NCI-H1092 treated with DMSO at 0.1 percent for 48 hours (cell line): ENCODE results near the gene KCNH1.

Experiments used
- DNase-seq: peaks from one replicate; lab custom pipeline; 2025; lab: John Stamatoyannopoulos, UW

KCNH1 gene

DNA sequence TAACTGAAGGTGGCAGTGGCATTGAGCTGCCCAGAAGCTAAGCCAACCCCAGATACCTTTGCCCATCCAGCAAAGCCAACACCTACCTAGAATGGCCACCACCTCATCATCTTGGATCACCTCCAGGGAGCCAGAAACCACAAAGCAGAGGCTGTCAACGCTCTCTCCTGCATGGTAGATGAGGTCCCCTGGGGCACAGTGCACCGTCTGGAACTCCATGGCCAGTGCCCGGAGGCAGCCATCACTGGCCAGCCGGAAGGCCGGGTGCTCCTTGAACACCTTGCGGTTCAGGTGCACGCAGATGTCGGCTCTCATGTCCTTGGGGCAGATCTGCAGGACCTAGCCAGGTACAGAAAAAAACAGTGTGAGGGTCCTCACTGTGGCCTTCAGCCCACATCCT is 336.5 kb downstream of the KCNH1 start:
- peak; percentile 9 for DNase-seq

DNA sequence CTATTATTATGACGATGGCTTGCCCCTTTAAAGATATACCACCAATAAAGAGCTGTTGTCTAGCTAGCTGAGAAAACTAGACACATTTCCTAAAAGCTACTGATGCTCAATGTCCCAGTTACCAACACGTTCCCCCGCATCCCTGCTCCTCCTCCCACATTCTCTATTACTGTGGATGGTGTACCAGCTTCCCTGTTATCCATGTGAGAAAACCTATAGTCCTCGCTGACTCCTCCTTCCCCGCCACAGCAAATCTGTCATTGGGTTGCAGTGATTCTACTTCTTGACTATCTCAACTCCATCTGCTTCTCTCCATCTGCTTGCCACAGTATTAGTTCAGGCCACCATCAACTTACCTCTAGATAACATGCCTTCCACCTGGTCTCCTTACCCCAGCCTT is 337.5 kb downstream of the KCNH1 start:
- no peak for DNase-seq

DNA sequence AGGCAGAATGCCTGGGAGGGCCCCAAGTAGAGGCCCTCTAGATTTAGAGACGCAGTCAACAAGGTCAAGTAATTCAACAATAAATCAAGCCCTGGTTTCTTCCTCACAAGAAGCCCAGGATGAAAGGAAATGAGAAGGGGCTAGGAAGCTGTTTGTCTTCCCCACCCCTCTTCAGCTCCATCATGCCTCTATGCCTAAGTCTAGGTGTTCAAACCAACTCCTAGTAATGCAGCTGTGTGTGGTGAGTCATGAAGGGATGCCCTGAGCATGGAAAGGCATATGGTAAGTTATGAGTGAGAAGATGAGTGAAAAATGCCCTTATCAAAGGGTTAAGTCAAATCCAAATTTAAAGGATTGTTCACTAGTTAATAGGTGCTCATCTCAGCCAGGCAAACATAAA is 339.5 kb downstream of the KCNH1 start:
- no peak for DNase-seq

DNA sequence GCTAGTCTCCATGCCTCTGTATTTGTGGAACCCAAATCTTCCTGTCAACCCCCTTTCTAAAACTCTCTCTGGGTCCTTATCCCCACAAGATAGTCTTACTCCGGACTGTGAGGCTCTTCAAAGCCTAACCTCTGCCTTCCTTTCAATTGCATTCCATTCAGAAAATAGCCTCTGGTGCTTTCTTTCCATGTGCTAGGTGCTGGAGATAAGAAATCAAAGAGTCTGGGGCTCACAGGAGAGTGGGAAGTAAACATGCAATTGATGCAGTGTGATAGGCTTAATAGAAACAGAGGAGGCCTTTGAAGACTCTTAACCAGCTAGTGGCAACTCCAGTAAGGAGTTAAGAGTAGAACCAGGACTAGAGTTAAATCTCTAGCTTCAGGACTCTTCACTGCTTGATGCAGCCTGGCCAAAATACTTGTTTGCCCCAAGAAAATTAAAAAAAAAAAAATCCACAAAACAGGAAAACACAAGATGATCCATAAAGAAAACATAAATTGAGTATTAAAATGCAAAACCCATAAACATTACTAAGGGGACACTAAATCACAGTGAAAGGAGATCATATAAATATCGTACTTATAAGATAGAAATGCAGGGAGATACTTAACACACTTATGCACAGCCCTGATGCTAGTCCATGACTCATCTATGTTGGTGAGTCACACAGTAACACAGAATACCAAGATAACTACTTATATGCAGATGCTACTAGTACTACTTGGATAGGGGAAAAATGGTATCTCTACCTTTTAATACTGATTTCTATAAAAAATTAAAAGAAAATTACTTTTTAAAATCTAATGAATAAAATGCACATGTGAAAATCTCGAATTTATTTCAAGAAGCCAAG is 341.5 kb downstream of the KCNH1 start:
- no peak for DNase-seq

DNA sequence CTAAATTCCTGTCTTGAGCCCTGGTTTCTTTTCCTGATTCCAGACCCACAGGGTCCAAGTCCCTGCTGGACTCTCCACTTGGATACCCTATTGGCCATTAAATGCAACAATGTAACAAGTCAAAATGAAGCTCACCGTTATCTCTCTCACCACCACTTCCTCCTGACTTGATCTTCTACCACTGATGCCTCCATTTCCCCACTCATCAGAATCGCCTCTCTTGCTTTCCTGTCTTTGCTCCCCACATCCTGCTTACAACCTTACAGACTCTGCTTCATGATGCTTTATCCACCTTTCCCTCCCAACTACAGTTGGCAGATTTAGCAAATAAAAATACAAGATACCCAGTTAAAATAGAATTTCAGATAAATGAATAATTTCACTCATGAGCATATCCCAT is 343.8 kb downstream of the KCNH1 start:
- no peak for DNase-seq

DNA sequence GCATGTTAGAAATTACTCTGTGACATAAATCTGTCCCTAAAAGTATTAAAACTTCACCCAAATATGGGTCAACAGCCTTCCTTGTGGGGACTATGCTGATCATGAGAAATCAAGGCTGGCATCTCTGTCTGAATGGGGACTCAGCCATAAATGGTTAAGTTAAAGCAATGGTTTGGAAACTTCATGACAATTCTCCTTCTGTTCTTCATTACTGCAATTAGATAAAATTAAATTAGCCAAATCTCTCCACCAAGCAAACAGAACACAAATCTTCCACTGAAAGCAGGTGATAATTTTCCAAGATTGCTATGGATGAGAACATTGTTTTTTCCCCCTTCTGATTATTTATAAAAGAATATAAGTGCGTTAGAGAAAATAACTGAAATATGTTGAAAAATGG is 346.1 kb downstream of the KCNH1 start:
- DNase-seq = no peak

DNA sequence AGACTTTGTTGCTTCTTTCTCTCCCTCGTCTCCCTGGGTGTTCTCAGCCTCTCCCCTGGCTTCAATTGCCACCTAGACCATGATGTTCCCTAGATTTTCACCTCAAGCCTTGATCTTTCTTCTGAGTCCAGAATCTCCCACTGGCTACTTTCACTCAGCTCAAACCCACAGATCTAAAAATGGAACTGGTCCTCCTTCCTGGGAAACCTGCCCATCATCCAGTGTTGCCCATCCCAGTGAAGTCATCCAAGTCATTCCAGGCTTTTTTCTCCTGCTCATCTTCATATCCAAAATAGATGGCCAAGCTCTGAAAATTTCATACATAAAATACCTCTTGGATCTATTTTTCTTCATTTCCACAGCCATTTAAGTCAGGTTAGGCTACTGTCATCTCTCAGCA is 347.4 kb downstream of the KCNH1 start:
- no peak for DNase-seq

DNA sequence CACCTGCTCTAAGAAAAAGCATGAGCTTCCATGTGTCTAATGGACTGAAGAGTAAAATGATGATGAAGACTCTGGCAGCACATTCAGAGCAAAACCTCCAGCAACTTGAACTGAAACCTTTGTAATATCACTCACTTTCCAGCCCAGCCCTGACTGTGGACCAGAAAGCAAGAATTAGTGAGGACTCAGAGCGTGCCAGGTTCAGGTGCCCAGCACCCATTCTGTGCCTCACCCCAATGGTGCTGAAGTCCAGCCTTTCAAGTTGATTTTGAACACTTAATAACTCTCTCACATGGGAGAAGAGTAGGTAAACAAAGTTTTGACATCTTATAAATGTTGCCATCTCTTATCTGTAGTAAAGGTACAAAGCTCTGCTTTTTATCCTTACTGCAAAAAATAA is 350.0 kb downstream of the KCNH1 start:
- no peak for DNase-seq

DNA sequence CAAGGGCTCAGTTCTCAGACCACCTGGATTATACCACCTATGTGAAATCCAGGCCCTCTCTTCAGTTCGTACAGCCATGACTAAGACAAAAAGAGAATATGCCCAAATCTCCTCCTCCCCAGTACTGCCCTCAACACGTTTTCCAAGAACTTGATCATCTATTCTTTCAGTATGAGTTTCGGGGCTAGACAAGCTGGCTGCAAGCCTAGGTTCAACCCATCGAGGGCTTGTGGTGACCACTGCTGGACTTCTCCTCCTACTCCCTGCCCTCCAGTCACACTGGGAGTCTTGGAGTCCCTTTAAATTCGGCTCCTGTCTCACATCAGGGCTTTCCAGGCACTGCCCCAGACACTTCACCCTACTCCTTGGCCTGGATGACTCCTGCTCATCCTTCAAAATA is 352.3 kb downstream of the KCNH1 start:
- no peak for DNase-seq

DNA sequence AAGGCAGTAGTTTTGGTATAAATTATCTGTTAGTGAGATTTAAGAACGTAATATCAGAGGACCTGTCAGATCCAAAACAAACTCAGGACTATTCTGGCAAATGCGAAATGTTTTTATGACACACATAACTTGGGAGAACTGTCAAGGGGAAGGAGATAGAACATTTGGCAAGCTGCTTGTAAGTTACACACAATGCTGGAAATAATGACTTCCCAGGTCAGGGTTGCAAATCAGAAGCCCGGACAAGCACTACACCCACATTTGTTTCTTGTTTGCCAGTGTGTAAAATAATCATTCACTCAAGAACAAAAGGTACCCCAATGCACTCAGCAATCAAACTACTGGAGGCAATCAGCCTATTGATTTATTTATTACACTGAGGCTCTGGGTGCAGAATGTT is 354.7 kb downstream of the KCNH1 start:
- no peak for DNase-seq

DNA sequence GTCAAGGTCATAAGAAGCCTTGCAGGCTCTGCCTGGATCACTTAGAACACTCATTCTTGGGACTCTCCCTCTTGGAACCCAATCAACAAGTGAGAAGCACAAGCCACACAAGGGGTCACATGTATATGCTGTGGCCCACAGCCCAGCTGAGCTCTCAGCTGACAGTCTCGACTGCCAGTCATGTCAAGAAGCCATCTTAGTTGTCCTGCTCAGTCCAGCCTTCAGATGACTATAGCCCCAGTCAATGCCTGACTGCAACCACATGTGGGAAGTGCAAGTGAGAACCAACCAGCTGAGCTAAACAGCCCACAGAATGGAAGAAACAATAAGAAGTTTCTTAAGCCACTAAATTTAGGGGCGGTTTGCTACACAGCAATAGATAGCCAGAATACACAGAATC is 356.0 kb downstream of the KCNH1 start:
- DNase-seq = no peak

DNA sequence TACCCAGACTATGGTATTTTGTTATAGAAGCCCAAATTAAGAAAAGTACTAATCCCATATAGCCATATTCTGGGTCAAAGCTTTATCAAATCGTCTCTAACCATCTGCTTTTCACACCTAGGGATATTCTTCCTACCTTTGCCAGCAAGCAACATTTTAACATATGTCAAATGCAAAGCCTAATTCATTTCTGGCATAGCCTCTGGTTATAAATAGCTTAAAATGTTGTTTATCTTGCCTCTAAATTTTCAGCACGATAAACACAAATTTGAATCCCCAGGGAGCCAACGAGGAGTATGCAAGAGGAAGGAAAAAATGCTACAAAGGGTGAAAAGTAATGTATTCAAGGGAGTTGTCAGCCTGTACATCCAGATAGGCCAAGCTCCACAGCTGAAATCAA is 357.2 kb downstream of the KCNH1 start:
- no peak for DNase-seq

DNA sequence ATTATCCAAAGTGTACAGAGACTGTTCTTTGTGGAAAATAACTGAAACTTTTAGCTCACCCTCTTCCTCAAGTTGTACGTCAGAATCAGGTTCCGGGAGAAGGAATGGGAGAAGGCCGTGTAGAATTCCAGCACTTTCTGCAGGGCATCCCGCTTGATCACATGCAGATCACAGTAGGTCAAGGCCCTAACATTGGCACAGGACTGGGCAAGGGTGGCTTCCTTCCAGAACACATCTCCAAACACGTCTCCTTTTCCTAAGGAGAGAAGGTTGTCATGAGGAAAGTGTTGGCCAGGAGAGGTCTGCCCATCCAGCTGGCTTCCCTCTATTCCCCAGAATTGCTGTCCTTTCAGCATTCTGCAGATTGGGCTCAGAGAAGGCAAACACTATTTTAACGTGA is 358.7 kb downstream of the KCNH1 start:
- no peak for DNase-seq

DNA sequence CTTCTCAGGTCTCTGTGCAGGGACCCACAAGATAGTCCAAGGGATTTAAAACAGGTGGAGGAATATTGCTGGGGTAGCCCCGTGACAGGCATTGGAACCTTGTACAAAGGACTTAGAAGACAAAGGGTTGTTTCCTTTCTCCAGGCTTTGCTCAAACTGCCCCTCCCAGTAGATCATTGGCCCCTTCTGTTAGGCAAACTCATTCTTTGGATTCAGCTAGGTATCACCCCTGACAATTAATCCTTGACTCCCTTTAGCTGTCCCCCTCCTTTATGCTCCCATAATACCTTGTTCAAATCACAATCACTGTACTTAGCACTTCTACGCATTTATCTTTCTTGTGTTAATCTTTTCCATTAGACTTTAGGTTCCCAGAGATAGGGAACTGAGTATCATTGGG is 360.5 kb downstream of the KCNH1 start:
- no peak for DNase-seq

DNA sequence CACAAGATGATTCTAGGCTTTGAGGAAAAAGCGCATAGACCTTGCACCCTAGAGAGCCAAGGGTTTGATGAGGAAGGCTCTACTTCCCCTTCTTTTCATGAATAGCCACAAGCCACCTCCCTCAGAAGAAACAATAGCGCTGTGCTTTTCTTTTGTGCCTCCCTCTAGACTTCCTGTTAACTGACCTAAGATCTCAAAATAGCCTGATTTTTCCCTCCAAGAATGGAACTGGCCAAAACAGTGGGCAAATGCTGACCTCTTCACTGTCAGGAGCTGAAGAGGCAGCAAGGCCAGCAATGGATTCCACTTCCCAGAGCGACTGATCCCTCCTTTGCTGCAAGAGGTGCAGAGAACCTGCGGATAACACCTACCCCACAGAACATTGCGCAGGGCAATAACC is 362.8 kb downstream of the KCNH1 start:
- no peak for DNase-seq

DNA sequence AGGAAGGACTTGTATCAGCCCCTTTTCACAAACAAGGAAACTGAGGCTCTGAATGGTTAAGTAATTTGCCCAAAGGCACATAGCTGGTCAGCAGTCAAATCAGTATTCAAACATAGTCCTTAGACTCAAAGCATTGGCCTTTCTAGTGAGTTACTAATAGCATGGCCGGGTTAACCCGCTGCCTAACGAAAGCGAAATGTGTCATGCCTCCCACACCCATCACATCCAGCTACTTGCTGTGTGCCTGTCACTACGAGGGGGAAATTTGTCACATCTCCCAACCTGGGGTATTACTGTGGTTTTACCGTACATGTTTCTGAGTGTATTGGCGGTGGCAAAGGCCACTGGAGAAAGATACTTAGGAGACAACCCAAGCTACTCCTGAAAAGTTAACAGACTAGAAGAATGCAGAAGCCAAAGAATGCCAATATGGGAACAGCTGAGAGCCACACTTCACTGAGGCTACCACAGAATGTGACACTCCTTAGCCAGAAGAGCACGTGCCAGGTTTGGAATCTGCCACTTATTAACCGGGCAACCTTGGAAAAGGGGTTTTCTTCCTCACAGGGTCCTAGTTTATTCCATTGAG is 363.5 kb downstream of the KCNH1 start:
- no peak for DNase-seq

DNA sequence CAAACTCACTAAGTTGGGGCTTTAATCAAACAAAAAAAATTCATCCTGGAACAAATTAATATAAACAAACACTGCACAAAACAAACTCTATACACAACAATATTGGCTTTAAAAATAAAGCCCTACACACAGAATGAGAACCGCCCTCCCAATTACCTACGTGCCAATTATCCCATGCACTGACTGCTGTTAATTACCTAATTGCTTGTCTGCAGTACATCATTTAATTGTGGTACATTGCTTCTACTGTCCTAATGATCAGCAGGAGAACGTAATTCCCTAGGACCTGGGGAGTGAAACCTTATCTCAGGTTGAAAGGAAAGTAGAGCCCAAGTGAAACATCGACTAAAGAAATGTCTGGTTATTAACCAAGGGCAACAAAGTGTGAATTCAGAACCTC is 364.5 kb downstream of the KCNH1 start:
- no peak for DNase-seq

DNA sequence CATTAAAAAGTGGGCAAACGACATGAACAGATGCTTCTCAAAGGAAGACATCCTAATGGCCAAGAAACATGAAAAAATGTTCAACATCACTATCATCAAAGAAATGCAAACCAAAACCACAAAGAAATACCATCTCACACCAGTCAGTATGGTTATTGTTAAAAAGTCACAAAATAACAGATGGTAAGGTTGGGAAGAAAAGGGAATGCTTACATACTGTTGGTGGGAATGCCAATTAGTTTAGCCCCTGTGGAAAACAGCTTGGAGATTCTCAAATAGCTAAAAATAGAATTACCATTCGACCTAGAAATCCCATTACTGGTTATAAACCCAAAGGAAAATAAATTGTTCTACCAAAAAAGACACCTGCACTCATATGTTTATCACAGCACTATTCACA is 369.4 kb downstream of the KCNH1 start:
- DNase-seq = no peak

DNA sequence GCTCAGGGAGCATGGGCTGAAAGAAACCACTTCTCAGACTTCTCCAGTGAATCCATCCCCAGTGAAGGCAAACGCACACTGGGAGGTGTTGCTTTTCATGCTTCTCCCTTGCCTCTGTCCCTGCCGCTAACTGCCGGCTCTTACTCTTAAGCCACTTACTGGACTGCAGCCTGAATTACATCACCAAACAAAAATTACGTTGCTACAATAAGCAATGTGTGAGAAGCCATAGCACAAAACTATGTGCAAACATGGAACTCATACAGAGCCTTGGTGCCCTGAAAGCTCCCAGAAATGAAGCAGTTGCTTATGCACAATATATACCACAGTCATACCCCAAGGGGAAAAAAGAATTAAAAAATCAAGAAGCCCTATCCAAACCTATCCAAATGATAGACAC is 375.2 kb downstream of the KCNH1 start:
- no peak for DNase-seq

DNA sequence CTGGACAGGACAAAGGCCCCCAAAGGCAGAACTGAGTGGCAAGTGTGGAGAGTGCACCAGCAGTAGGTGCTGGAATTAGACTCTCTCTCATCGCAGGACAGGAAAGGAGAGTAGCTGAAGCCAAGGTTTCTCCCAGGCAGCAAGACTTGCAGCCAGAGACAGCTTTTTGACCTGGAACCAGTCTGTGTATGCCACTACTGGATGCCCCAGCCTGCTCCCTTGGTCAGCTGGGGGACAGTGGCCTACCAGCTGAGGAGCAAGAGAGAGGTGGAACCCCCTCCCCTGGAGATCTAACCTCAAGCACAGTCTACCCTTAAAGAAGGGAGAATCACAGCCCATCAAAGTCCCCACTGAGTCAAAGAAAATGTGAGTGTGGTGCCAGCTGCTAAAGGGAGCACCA is 375.7 kb downstream of the KCNH1 start:
- no peak for DNase-seq

DNA sequence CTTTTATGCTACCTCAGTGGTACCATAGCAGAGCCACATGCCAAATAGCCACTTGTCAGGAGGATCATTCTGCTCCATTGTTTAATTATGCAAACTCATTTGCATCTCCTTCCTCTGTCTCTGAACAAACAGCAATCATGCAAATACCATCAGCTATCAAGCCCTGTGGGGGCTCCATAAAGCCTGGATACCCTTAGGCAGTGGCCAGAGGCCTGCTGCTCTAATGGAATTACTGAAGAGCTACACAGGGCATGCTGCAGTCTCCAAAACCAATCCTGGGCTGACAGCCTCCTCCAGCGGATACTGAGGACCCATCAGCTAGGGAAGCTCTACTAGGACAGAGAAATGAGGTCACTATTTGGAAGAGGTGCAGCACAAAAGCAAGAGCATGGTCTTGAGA is 376.3 kb downstream of the KCNH1 start:
- no peak for DNase-seq

DNA sequence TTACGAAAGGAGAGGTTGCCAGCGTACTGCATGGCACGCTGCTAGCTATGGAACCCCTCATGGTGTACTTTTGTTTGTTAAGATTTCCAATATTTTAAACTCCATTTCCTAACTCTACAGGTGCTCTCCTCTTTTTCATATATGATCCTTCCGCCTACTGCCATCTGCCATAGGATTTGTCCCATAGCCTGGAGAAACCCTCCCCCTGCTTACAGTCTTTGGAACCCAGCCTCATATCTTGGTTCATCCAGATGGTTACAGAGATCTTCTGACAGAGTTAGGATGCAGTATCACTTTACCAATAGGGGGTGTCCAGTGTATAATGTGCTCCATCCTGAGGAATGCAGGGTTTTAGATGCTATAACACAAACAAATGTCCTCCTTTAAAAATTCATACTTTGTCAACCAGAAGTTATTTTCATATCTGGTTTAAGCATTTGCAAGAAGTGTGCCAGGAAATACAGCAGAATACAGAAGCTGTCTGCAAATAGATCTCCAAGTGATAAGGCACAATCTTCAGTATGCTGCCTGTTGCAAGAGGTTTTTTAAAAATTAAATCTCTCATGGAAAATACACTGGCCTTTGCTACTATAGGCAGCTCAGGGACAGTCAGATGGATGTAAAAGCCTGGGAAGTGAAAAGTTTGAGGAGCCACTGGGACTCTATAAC is 377.8 kb downstream of the KCNH1 start:
- no peak for DNase-seq

DNA sequence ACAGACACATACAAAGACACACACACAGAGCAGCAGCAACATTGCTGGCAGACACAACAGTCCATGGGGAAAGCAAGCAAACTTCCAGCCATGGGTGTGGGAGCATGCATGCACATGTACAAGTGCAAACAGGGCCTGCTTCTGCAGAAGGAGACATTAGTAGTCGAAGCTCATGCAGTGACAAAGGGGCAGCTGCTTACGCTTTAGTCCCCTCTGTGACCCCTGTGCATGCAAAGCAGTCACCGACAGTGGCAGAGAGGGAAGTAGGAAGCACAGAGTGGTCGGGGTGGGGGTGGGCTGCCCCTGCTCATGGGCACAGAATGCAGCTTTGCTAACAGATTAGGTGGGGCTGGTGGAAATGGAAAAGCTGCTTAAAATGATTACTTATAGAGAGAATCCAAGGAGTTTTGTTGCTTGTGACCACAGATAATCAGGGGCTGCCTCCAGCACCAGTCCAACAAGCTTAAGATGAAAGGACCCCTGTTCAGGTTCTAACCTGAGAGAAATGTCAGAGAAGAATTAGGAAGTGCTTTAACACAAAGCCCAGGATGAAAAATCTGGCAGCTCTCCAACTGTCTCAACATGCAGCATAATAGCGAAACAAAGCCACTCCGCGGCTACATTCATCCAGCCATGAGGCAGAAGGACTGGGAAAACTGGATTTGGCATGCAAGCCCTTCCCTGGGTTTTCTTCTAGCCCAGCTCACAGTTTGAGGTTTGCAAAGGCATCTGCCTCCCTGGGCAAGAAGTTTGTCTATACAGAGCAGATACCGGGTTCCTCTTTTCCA is 378.9 kb downstream of the KCNH1 start:
- DNase-seq = peak; percentile 93
